Activated naive CD8-positive, alpha-beta T cell treated with anti-CD3 and anti-CD28 coated beads for 36 hours (primary cell): ENCODE results near the gene CDC42EP1. TPM values are rescaled to one million over a fixed set of nuclear protein-coding genes. Genes with fewer than 3 reads are reported as not detected.

Source experiments
- total RNA-seq, 2 experiments: library from RNA; stranded (reverse); gene quantifications; one replicate each; pipeline ENCODE4 v1.2.3, GENCODE V29; 2021

Gene CDC42EP1
- total RNA-seq, 2 experiments from 2014 or later, result 0.25 to 0.32 TPM

Other genes with a start within 250 kb of the CDC42EP1 start
- gene ELFN2, start 133.0 kb upstream of the CDC42EP1 start, total RNA-seq, result under 1 TPM; 0.06 to 0.20 TPM
- gene MFNG, start 74.1 kb upstream of the CDC42EP1 start, total RNA-seq, result 100 to 1,000 TPM; 193 to 204 TPM
- under 1 TPM; 0.06 to 0.14 TPM for gene CARD10, start 41.1 kb upstream of the CDC42EP1 start, total RNA-seq
- gene LGALS2, start 19.6 kb downstream of the CDC42EP1 start, total RNA-seq, result not detected
- gene GGA1, start 48.4 kb downstream of the CDC42EP1 start, total RNA-seq, result 10 to 100 TPM; 56.3 to 61.9 TPM
- gene SH3BP1, start 79.2 kb downstream of the CDC42EP1 start, total RNA-seq, result 100 to 1,000 TPM in 1 of 2 experiments, 10 to 100 TPM in 1; 90.8 to 103 TPM
- 10 to 100 TPM; 41.4 to 42.5 TPM for gene PDXP, start 98.2 kb downstream of the CDC42EP1 start, total RNA-seq
- gene LGALS1, start 115.2 kb downstream of the CDC42EP1 start, total RNA-seq, result 100 to 1,000 TPM; 166 to 171 TPM
- 10 to 100 TPM; 50.0 to 50.8 TPM for gene NOL12, start 125.9 kb downstream of the CDC42EP1 start, total RNA-seq
- gene TRIOBP, start 136.6 kb downstream of the CDC42EP1 start, total RNA-seq, result 10 to 100 TPM; 19.7 to 20.8 TPM
- gene GCAT, start 247.5 kb downstream of the CDC42EP1 start, total RNA-seq, result 10 to 100 TPM; 11.6 to 12.9 TPM